ENCODE data around the gene KIAA0408. TPM values are rescaled to one million over a fixed set of nuclear protein-coding genes. Genes with fewer than 3 reads are reported as not detected.

The KIAA0408 gene
- total RNA-seq = 10 to 100 TPM in 1 of 3 donors, 1 to 10 TPM in 2; 1.1 to 25.0 (median 2.4) TPM
- long read RNA-seq, donor 1, partial matches to known transcripts = 1 of 4 reads
- long read RNA-seq, donor 1, other reads (novel, unspliced or antisense) = 0 of 4 reads
- long read RNA-seq, donor 2, partial matches to known transcripts = 3 of 3 reads
- long read RNA-seq, donor 2, other reads (novel, unspliced or antisense) = 0 of 3 reads

GRCh38 chr6:127459231-127459641 lies at the start of gene KIAA0408:
TSS of gene KIAA0408 (minus strand) at chr6:127459389. CDS start at chr6:127453981, 5,408 bp downstream.
- Histone ChIP-seq H3K36me3 (ENCODE audit: low read depth) (no peaks in the 10 kb centered on the region), H3K4me3 (no peak within 1 kb of the TSS), H3K4me1 (ENCODE audit: low read depth) (no peaks in the 10 kb centered on the region), H3K9me3 (no peaks in the 10 kb centered on the region)
- intact Hi-C loops (cut with DNase I, micrococcal nuclease) = no loop called here
- DNase-seq = peak in 1 of 3 donors; percentile 43
- ATAC-seq = peak; percentile 78
- no peak for TF ChIP-seq CTCF (IDR thresholded peaks at IDR 0.05)

- Histone ChIP-seq H3K4me1 (ENCODE audit: low read depth) (no peaks in the 10 kb centered on the region), H3K36me3 (ENCODE audit: low read depth) (no peaks in the 10 kb centered on the region), H3K9me3 (no peaks in the 10 kb centered on the region), H3K4me3 (no peak overlapping the region)
- TF ChIP-seq CTCF (IDR thresholded peaks at IDR 0.05) = no peak
- ATAC-seq (no peak), DNase-seq (no peak)
- intact Hi-C loops (cut with DNase I, micrococcal nuclease) = no loop called here
These were observed 47.7 kb upstream of the KIAA0408 start for GRCh38 chr6:127506894-127507293.

GRCh38 chr6:127503022-127503421 lies 43.8 kb upstream of the KIAA0408 start:
- Histone ChIP-seq H3K4me3 (no peak overlapping the region), H3K36me3 (ENCODE audit: low read depth) (no peaks in the 10 kb centered on the region), H3K4me1 (ENCODE audit: low read depth) (no peaks in the 10 kb centered on the region), H3K9me3 (no peaks in the 10 kb centered on the region)
- intact Hi-C loops (cut with DNase I, micrococcal nuclease) = no loop called here
- ATAC-seq (no peak), DNase-seq (no peak)
- TF ChIP-seq CTCF (IDR thresholded peaks at IDR 0.05) = no peak

GRCh38 chr6:127497410-127497809 lies 38.2 kb upstream of the KIAA0408 start:
- TF ChIP-seq CTCF (IDR thresholded peaks at IDR 0.05) = no peak
- intact Hi-C loops (cut with DNase I, micrococcal nuclease) = no loop called here
- no peak for ATAC-seq

GRCh38 chr6:127496471-127496870 lies 37.3 kb upstream of the KIAA0408 start:
- intact Hi-C loops (cut with DNase I, micrococcal nuclease) = no loop called here
- TF ChIP-seq CTCF (IDR thresholded peaks at IDR 0.05) = no peak
- Histone ChIP-seq H3K4me3 (no peak overlapping the region), H3K9me3 (no peaks in the 10 kb centered on the region), H3K36me3 (ENCODE audit: low read depth) (no peaks in the 10 kb centered on the region), H3K4me1 (ENCODE audit: low read depth) (no peaks in the 10 kb centered on the region)
- DNase-seq (no peak), ATAC-seq (no peak)

More at GRCh38 chr6:127497410-127497809, 38.2 kb upstream of the KIAA0408 start:
- H3K4me3 ChIP-seq = no peak overlapping the region
- no peaks in the 10 kb centered on the region for H3K4me1 ChIP-seq (ENCODE audit: low read depth)
- no peaks in the 10 kb centered on the region for H3K36me3 ChIP-seq (ENCODE audit: low read depth)
- no peak for DNase-seq
- H3K9me3 ChIP-seq = no peaks in the 10 kb centered on the region

Measured in mucosa of descending colon (tissue), 3 donors.